HepG2 (cell line): ENCODE measurements around the gene ATP5MC2. TPM values are rescaled to one million over a fixed set of nuclear protein-coding genes. Genes with fewer than 3 reads are reported as not detected.

Experiments
- CREB1 ChIP-seq, 2 experiments: fragments of 450-650 bp in 1 of 2; IDR thresholded peaks; 2 replicates each; pipeline ENCODE4 v1.6.1; 2016 to 2017; ENCODE audit warnings: control low read depth in 1 of 2, mild to moderate bottlenecking in 1 of 2, missing compliant biosample characterization in 1 of 2, missing genetic modification characterization in 1 of 2
- HMGXB4 ChIP-seq, 2 experiments: sonication (generic) in 1 of 2; formaldehyde crosslinking in 1 of 2; IDR thresholded peaks; 2 replicates each; pipeline versions ENCODE4 v1.4.0 to v1.6.1; 2018 to 2020; ENCODE audit warnings: missing genetic modification reagents in 2 of 2, borderline replicate concordance in 1 of 2, low read depth in 1 of 2, mild to moderate bottlenecking in 1 of 2, missing biosample characterization in 1 of 2
- JDP2 ChIP-seq: sonication (generic); formaldehyde crosslinking; IDR thresholded peaks from 2 replicates; pipeline ENCODE4 v1.8.1; 2022; ENCODE audit warnings: missing genetic modification reagents, borderline replicate concordance
- MAX ChIP-seq: IDR thresholded peaks from 2 replicates; pipeline ENCODE4 v1.6.1; 2012; ENCODE audit warnings: inconsistent platforms
- NFKB2 ChIP-seq: sonication (generic); formaldehyde crosslinking; IDR thresholded peaks from 2 replicates; pipeline ENCODE4 v1.4.0; 2020; ENCODE audit warnings: missing genetic modification reagents, borderline replicate concordance
- NR2F2 ChIP-seq: IDR thresholded peaks from 2 replicates; pipeline ENCODE4 v1.6.1; 2012; ENCODE audit warnings: low read depth, inconsistent platforms, borderline replicate concordance
- PAX8 ChIP-seq: sonication (generic); formaldehyde crosslinking; IDR thresholded peaks from 2 replicates; pipeline ENCODE4 v1.8.0; 2022; ENCODE audit warnings: mild to moderate bottlenecking, missing genetic modification reagents, borderline replicate concordance
- SIN3A ChIP-seq: IDR thresholded peaks from 2 replicates; pipeline ENCODE4 v1.6.1; 2011; ENCODE audit warnings: low read depth, mild to moderate bottlenecking, control low read depth, low read length, borderline replicate concordance
- polyA plus RNA-seq, 8 experiments: library from polyadenylated mRNA; depleted of rRNA in 3 of 8; stranded (reverse) in 7 of 8; unstranded in 1 of 8; fragments of >200 nt; fragmentation: Illumina TruSeq in 4 of 8; extraction: Trizol in 4 of 8; gene quantifications; 2 replicates each; pipeline versions ENCODE4 v1.2.1 to v1.2.3, GENCODE V29; 2011 to 2016; ENCODE audit warnings: low read depth in 4 of 8, missing spikeins in 1 of 8, mixed read lengths in 1 of 8; ENCODE audit not compliant: insufficient read depth in 1 of 8
- total RNA-seq, 5 experiments: library from RNA; depleted of rRNA; stranded (reverse); fragments of >200 nt; fragmentation: Illumina TruSeq; extraction: Trizol; gene quantifications; 2 replicates each; pipeline ENCODE4 v1.2.3, GENCODE V29; 2016; ENCODE audit warnings: low read depth in 1 of 5
- TF ChIP-seq, protein P1 (sequence below): sonication (generic); formaldehyde crosslinking; IDR thresholded peaks from 2 replicates; pipeline ENCODE4 v1.5.0; 2020; ENCODE audit warnings: missing genetic modification reagents, mild to moderate bottlenecking, borderline replicate concordance

The ATP5MC2 gene
- total and polyA plus RNA-seq, 2 of the 13 experiments (the other 11 are each of a cell fraction or from before 2014, with no cell fraction given) = 230 to 257 TPM

DNA sequence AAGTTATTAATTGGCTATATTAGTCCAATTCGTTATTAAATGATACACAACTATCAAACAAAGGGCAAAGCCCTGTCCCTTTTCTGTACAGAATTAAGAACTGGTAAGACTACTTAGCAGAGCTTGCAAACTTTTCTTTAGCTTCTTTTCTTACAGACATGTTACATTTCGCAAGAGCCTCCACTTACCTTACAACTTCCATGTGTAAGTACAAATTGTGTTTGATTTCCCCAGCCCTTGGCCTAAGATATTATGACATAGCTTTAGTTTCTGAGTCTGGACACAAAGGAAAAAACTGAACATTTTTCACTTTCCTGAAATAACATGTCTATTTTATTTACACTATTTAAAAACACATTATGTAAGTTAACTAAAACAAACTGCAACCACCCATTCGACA, 51.4 kb downstream of the ATP5MC2 start (continued):
- TF ChIP-seq, protein P1, sequence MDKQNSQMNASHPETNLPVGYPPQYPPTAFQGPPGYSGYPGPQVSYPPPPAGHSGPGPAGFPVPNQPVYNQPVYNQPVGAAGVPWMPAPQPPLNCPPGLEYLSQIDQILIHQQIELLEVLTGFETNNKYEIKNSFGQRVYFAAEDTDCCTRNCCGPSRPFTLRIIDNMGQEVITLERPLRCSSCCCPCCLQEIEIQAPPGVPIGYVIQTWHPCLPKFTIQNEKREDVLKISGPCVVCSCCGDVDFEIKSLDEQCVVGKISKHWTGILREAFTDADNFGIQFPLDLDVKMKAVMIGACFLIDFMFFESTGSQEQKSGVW (CRISPR knock-in tag) = no peak
- TF ChIP-seq JDP2 (CRISPR knock-in tag) (no peak), SIN3A (no peak), CREB1 (IDR thresholded peaks at IDR 0.05) (no peak), CREB1 (CRISPR knock-in tag; IDR thresholded peaks at IDR 0.05) (0 out of 2 replicates have a peak, but pooled peaks have one; percentile 27), NFKB2 (CRISPR knock-in tag) (no peak), HMGXB4 (CRISPR knock-in tag; IDR thresholded peaks at IDR 0.05; ENCODE audit: borderline replicate concordance in 1 of 2, low read depth in 1 of 2) (no peak), PAX8 (CRISPR knock-in tag) (no peak), MAX (no peak), NR2F2 (no peak)
